Measurements from ENCODE around the gene ABR. TPM values are rescaled to one million over a fixed set of nuclear protein-coding genes. Genes with fewer than 3 reads are reported as not detected.

ABR gene
- polyA plus RNA-seq, 12 donors: 26.7 to 67.1 (median 33.2) TPM; not detected in 1

- no peak for DNase-seq
Measured at GRCh38 chr17:1034652-1035210, 145.1 kb downstream of the ABR start.

GRCh38 chr17:1033503-1033902, 146.3 kb downstream of the ABR start:
- no peak for DNase-seq

GRCh38 chr17:1032391-1032790, 147.4 kb downstream of the ABR start:
- DNase-seq: no peak

- DNase-seq: peak; percentile 76
Measured at GRCh38 chr17:1031711-1032110, 148.1 kb downstream of the ABR start.

- DNase-seq: no peak
Measured at GRCh38 chr17:1030684-1031532, 148.9 kb downstream of the ABR start.

- no peak for DNase-seq
Measured at GRCh38 chr17:1029922-1030644, 149.7 kb downstream of the ABR start.

GRCh38 chr17:1029196-1029921, 150.4 kb downstream of the ABR start:
- DNase-seq: no peak

GRCh38 chr17:1027044-1027443, 152.7 kb downstream of the ABR start:
- DNase-seq: no peak

GRCh38 chr17:1026599-1026975, 153.2 kb downstream of the ABR start:
- no peak for DNase-seq

- no peak for DNase-seq
Measured at GRCh38 chr17:1025733-1026598, 153.8 kb downstream of the ABR start.

- DNase-seq: no peak
Measured at GRCh38 chr17:1024076-1024475, 155.7 kb downstream of the ABR start.

GRCh38 chr17:1022278-1023024, 157.3 kb downstream of the ABR start:
- DNase-seq: no peak

- no peak for DNase-seq
Measured at GRCh38 chr17:1021147-1021546, 158.6 kb downstream of the ABR start.

- DNase-seq: no peak
Measured at GRCh38 chr17:1019451-1019850, 160.3 kb downstream of the ABR start.

- no peak for DNase-seq
Measured at GRCh38 chr17:1018547-1018946, 161.2 kb downstream of the ABR start.

- DNase-seq: no peak
Measured at GRCh38 chr17:1013729-1014090, 166.1 kb downstream of the ABR start.

- no peak for DNase-seq
Measured at GRCh38 chr17:1012823-1013728, 166.7 kb downstream of the ABR start.

- DNase-seq: no peak
Measured at GRCh38 chr17:1011760-1012735, 167.7 kb downstream of the ABR start.

All from muscle of arm (tissue), 12 donors.